OCI-LY3 (cell line): ENCODE results near the gene LRRC8E.

ENCODE experiments used
- EZH2phosphoT487 ChIP-seq: fragments of 200-600 bp; shearing (Covaris generic); IDR thresholded peaks from 2 replicates; pipeline ENCODE4 v1.6.1; 2018; ENCODE audit warnings: antibody characterized with exemption, mixed run types, low read depth
- TF ChIP-seq, protein P1 (sequence below): fragments of 200-600, 300-600 bp; sonication (generic); IDR thresholded peaks from 2 replicates; pipeline ENCODE4 v1.5.1; 2014; ENCODE audit warnings: antibody characterized with exemption, low read length, low read depth

DNA sequence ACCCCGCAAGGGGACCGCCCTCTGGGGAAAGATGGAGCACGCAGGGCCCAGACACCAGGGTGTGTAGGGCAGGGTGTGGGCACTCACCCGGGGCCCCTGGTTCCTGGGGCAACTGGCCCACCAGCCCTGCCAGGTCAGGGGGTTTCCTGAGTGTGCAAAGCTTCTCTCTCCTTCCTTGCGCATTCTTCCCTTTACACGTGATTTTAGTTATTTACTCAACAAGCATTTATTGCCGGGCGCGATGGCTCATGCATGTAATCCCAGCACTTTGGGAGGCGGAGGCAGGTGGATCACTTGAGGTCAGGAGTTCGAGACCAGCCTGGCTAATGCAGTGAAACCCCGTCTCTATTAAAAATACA, 34.6 kb upstream of the LRRC8E start:
- TF ChIP-seq, protein P1, sequence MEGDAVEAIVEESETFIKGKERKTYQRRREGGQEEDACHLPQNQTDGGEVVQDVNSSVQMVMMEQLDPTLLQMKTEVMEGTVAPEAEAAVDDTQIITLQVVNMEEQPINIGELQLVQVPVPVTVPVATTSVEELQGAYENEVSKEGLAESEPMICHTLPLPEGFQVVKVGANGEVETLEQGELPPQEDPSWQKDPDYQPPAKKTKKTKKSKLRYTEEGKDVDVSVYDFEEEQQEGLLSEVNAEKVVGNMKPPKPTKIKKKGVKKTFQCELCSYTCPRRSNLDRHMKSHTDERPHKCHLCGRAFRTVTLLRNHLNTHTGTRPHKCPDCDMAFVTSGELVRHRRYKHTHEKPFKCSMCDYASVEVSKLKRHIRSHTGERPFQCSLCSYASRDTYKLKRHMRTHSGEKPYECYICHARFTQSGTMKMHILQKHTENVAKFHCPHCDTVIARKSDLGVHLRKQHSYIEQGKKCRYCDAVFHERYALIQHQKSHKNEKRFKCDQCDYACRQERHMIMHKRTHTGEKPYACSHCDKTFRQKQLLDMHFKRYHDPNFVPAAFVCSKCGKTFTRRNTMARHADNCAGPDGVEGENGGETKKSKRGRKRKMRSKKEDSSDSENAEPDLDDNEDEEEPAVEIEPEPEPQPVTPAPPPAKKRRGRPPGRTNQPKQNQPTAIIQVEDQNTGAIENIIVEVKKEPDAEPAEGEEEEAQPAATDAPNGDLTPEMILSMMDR, result no peak
- TF ChIP-seq EZH2phosphoT487, result no peak
